Choroid plexus epithelial cell (primary cell): ENCODE measurements around the gene ENPEP.

Experiments
- DNase-seq: peaks from one replicate; pipeline ENCODE4 v3.0.0-alpha.2; 2010; ENCODE audit warnings: low read depth
- H3K4me3 ChIP-seq: 2 replicates; pipeline ENCODE4 v1.5.1; 2011; ENCODE audit warnings: low read depth, mild to moderate bottlenecking, control low read depth, low read length, moderate library complexity
- TF ChIP-seq, protein P1 (sequence below): conservative IDR thresholded peaks from 2 replicates; pipeline ENCODE4 v1.5.1; 2011; ENCODE audit warnings: low read depth, mild to moderate bottlenecking, control low read depth, inconsistent platforms, low read length, moderate library complexity

The ENPEP gene

DNA sequence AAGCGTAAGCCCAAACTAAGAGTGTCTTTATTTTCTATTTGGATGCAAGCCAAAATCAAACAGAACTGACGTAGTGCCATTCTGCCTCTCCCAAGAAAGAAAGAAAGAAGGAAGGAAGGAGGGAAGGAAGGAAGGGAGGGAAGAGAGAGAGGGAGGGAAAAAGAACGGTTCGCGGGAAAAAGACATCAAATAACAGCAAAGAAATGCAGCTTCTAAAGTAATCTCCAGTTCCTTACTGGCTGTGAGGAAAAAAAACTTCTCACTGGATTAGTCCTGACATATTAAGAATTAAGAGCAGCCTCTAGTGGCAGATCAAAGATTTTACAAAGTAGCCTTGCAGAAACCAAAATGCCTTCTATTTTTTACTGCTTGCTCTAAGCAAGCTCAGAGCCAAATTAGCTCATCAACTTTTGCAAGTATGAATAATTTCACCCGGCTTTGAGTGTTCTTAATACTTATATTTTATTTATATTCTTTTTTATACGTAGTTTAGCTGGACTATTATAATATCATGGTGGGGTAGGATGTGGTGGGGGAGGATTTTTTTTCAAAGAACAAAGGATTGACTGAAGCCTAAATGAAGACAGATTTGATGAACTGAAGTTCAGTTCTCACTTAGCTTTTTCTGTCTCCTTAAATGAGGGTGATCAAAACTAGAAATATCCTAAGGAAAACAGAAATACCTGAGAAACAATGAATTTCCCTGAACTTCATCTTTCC is 110.3 kb downstream of the ENPEP start:
- H3K4me3 ChIP-seq = peak overlapping the region; percentile 29
- TF ChIP-seq, protein P1, sequence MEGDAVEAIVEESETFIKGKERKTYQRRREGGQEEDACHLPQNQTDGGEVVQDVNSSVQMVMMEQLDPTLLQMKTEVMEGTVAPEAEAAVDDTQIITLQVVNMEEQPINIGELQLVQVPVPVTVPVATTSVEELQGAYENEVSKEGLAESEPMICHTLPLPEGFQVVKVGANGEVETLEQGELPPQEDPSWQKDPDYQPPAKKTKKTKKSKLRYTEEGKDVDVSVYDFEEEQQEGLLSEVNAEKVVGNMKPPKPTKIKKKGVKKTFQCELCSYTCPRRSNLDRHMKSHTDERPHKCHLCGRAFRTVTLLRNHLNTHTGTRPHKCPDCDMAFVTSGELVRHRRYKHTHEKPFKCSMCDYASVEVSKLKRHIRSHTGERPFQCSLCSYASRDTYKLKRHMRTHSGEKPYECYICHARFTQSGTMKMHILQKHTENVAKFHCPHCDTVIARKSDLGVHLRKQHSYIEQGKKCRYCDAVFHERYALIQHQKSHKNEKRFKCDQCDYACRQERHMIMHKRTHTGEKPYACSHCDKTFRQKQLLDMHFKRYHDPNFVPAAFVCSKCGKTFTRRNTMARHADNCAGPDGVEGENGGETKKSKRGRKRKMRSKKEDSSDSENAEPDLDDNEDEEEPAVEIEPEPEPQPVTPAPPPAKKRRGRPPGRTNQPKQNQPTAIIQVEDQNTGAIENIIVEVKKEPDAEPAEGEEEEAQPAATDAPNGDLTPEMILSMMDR = peak; percentile 68
- peak; percentile 87 for DNase-seq

DNA sequence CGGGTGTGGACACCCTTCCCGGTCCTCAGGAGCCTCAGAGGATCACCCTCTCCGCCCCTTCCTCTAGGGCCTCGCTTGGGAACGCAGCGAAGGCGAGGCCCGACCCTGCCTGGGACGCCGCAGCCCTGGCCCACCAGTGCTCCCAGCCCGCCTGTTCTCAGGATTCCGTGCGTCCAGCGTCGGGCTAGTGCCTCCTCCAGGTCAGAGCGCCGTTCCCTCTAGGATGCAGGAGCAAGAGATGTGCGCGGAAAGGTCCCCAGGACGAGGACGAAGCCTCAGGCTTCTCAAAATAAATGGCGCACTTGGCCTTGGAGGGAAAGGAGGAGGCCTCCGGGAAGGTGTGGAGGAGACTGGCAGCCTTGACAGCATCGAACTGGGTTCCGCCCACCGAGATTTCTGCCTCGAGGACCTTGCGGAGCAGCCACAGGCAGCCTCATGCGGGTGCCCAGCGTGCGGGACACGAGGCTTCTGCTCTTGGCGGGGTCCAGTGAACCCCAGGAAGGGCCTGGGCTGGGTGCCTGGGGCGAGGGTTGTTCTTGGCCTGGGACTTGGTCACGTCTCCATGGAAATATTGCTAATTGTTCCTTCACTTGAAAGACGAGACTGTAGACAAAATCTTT is 111.8 kb downstream of the ENPEP start:
- no peak for DNase-seq
- TF ChIP-seq, protein P1 = no peak
- H3K4me3 ChIP-seq = no peak overlapping the region

DNA sequence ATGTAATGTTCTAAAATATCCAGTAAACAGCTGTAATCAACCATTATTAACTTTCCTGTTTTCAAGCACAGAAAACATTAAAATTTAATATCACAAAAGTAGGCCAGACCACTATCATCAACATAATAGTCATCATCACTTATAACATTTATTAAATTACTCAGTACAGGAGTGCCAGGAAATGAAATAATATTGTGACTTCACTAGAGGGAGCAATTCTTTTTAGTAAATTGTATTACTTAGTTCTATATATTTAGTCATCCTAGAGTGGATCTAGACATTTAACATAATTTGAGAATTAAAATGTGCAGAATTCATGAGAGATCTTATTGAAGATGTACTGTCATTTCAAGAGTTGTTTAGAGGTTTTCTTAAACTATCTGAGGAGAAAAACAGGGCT is 113.3 kb downstream of the ENPEP start:
- DNase-seq = peak; percentile 36
- TF ChIP-seq, protein P1 = peak; percentile 43
- no peak overlapping the region for H3K4me3 ChIP-seq

DNA sequence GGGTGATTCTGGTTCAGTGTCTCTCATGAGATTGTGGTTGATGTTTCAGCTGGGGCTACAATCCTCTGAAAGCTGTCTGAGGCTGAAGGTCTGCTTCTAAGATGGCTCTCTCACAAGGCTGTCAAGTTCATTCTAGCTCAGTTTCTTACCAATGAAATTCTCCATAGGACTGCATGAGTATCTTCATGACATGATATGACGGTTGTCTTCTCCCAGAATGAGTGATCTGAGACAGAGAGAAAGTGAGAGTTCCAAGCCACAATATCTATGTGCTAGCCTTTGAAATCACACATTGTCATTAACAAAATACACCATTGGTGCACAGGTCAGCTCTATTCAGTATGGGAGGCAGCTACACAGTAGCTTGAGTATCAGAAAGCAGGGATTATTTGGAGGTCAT is 119.6 kb downstream of the ENPEP start:
- DNase-seq = no peak
- H3K4me3 ChIP-seq = no peak overlapping the region
- TF ChIP-seq, protein P1 = no peak

DNA sequence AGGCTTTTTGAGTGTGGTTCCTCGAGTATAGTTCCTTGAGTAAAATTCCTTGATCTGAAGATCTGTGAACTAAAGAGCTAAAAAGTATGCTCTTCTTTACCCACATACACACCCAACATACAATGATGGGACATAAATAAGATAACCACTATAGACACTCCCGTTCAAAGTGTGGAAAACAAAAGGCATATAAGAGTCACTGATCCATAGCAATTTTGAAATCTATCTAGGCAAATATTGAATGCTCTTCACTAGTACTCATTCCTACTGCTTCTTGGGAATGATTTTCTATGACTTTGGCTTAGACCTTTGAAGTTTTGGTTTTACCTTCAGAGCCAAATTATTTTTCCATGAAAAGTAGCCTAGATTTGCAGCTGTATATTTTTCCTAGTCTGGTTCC is 120.5 kb downstream of the ENPEP start:
- no peak for DNase-seq
- TF ChIP-seq, protein P1 = no peak
- H3K4me3 ChIP-seq = no peak overlapping the region

DNA sequence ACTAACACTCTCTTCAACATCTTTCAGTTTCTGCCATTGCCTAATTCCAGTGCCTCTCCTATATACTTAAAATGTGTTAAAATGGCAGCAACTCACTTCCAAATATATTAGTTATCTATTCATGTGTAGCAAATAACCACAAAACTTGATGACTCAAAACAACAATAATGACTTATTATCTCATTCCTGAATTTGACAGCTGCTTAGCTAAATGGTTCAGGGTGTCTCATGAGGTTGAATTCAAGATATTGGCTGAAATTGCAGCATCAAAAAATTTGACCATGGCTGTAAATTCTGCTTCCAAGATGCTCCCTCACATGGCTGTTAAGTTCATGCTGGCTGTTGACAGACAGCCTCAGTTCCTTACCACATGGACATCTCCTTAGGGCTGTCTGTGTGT is 121.6 kb downstream of the ENPEP start:
- H3K4me3 ChIP-seq = no peak overlapping the region
- DNase-seq = no peak
- TF ChIP-seq, protein P1 = no peak

DNA sequence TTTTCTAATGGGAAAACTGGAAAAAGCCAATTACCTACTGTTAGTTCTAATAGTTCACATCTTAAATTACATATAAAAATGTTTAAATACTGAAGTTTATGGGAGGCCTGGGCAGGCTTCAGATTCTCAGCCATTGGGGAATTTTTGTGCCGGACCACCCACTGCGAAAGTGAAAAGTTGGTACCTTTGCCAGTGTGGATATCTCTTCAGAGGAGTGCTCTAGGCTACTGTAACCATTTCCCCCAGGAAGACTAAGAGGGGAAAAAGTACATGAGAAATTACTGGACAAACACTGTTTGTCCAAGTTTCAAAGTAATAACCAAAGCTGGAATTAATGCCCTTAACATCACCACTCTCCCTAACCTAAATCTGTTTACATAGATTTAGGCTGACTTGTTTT is 126.1 kb downstream of the ENPEP start:
- H3K4me3 ChIP-seq = no peak overlapping the region
- DNase-seq = no peak
- TF ChIP-seq, protein P1 = no peak
